Measurements from ENCODE around the gene WAC. TPM values are rescaled to one million over a fixed set of nuclear protein-coding genes. Genes with fewer than 3 reads are reported as not detected.

The WAC gene
- total RNA-seq, 4 donors from 2014 or later = 102 to 191 (median 124) TPM

GRCh38 chr10:28663576-28664368 lies 130.9 kb downstream of the WAC start:
- no peak for TF ChIP-seq CTCF (IDR thresholded peaks at IDR 0.05; ENCODE audit: low read depth)

- no peak for TF ChIP-seq CTCF (IDR thresholded peaks at IDR 0.05; ENCODE audit: low read depth)
These were observed 131.4 kb downstream of the WAC start for GRCh38 chr10:28664369-28664740.

GRCh38 chr10:28666751-28667467 lies 134.0 kb downstream of the WAC start:
- TF ChIP-seq CTCF (IDR thresholded peaks at IDR 0.05; ENCODE audit: low read depth) = no peak

- TF ChIP-seq CTCF (IDR thresholded peaks at IDR 0.05; ENCODE audit: low read depth) = no peak
These were observed 135.7 kb downstream of the WAC start for GRCh38 chr10:28668363-28669226.

- no peak for TF ChIP-seq CTCF (IDR thresholded peaks at IDR 0.05; ENCODE audit: low read depth)
These were observed 136.6 kb downstream of the WAC start for GRCh38 chr10:28669227-28670173.

Small RNA genes lying within 50 kb of the gene (small RNA-seq; reads per million reads assigned to genes)
- gene RNU4ATAC6P (not detected), gene RNU6-1067P (not detected)

Other genes starting within 250 kb of the WAC start
- 1 to 10 TPM; 2.2 to 3.3 (median 2.5) TPM for gene MPP7, start 230.1 kb upstream of the WAC start, total RNA-seq
- gene BAMBI, start 144.4 kb downstream of the WAC start, total RNA-seq = 1 to 10 TPM; 1.1 to 3.3 (median 2.3) TPM